Activated naive CD8-positive, alpha-beta T cell treated with anti-CD3 and anti-CD28 coated beads, Interleukin-2, amount 50 U/mL, for 16 hours (primary cell): ENCODE results near the gene UGT1A6.
"Not testable (repeated sequence)": the region's sequence is repeated elsewhere in the genome, so short reads cannot be mapped to it uniquely, and the experiment has no call there.

Experiments used
- DNase-seq: peaks from one replicate; pipeline ENCODE4 v3.0.0-alpha.2; 2020; ENCODE audit warnings: low read depth, low spot score

The UGT1A6 gene

GRCh38 chr2:233692648-233693047 lies at the start of gene UGT1A6:
Gene UGT1A6, plus strand, starts transcription at chr2:233692890. Its CDS starts 115 bp downstream, at chr2:233693005.
- no peak for DNase-seq

DNA sequence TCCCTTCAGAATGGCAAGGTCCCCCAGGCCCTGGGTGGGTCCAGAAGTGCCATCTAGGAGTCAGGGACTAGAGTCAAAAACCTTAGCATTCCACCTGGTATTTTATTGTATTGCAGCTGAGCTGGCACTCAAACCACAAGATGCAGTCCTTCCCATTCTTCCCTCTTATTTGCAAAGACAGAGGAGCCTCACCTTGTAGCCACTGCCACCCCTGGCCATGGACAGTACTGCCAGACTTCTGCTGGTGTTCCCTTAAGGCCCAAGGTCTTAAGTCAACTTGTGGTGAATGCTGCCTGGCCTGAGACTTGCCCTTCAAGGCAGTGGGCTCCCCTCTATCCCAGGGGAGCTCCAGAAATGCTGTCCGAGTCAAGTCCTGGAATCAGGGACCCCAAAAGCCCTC lies 49.6 kb upstream of the UGT1A6 start:
- no peak for DNase-seq

GRCh38 chr2:233646033-233646432 lies 46.7 kb upstream of the UGT1A6 start:
- DNase-seq = not testable (repeated sequence)

DNA sequence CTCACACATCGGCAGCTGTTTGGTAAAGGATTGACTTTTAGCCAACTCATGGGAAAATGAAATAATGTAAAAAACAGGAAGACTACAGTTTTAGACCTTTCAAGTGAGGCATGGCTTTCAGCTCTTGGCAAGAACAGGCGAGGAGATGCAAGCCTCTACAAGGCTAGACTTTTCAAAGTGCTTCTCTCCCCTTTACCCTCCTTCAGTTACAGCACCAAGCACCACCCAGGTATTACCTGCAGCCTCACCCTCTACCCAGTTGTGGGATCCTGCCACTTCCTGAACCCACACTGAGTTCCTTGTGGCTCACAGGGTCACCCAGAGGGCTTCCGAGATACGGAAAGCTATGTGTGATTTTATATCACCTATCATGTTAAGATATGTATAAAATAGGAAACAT lies 41.7 kb upstream of the UGT1A6 start:
- no peak for DNase-seq

- no peak for DNase-seq
Measured at GRCh38 chr2:233651430-233651829, 41.3 kb upstream of the UGT1A6 start.

DNA sequence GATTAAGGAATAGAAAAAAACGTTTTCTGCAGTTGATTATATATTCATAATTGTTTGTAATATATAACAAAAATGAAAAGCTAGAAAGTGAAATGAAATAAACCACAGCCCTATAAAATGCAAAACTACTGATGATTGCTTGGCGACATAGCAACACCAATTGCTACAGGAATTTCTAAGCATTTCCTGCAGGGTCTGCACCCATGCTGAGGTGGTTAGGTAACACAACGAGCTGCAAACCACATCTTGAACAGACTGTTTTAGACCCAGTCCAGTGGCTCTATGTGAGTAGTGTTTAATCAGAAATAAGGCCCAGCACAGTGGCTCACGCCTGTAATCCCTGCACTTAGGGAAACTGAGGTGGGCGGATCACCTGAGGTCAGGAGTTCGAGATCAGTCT lies 38.2 kb upstream of the UGT1A6 start:
- DNase-seq = no peak

- DNase-seq = no peak
Measured at GRCh38 chr2:233655043-233655442, 37.6 kb upstream of the UGT1A6 start.

- not testable (repeated sequence) for DNase-seq
Measured at GRCh38 chr2:233655943-233656342, 36.7 kb upstream of the UGT1A6 start.

DNA sequence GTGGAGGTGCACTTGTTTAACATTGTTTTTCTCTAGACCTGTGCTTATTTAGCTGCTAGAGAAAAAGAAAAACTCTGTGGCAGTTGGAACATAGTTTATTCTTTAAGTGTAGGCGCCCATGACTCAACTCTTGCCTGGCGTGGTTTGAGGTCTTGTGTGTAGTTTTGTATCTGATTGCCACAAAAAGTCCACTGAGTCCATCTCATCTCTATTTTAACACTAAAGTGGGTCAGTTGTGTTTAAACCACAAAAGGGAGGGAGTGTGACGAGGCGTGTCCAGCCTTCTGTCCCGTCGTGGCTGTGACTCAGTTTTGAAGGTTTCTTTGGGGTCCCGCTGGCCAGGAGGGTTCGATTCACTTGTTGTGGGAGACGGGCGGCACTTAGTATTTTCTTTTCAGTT lies 36.2 kb upstream of the UGT1A6 start:
- DNase-seq = no peak

GRCh38 chr2:233658610-233659009 lies 34.1 kb upstream of the UGT1A6 start:
- DNase-seq = no peak

- no peak for DNase-seq
Measured at GRCh38 chr2:233663911-233664310, 28.8 kb upstream of the UGT1A6 start.

DNA sequence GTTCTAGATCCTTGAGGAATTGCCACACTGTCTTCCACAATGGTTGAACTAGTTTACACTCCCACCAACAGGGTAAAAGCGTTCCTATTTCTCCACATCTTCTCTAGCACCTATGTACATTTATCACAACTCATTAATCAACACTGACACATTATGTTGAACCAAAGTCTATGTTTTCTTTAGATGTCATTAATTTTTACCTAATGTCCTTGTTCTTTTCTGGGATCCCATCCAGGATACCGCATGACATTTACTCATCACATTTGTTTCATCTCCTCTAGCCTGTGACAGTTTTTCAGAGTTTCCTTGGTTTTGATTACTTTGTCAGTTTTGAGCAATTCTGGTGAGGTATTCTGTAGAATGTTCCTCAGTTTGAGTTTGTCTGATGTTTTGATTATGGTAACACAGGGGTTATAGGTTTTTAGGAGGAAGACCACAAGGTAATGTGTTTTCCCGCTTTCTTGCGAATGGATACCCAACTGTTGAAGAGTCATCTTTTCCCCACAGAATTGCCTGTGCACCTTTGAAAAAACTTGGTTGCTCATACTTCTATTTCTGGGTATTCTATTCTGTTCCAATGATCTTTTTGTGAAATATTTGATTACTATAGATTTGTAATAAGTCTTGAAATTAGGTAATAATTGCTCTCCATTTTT lies 24.0 kb upstream of the UGT1A6 start:
- DNase-seq = no peak

DNA sequence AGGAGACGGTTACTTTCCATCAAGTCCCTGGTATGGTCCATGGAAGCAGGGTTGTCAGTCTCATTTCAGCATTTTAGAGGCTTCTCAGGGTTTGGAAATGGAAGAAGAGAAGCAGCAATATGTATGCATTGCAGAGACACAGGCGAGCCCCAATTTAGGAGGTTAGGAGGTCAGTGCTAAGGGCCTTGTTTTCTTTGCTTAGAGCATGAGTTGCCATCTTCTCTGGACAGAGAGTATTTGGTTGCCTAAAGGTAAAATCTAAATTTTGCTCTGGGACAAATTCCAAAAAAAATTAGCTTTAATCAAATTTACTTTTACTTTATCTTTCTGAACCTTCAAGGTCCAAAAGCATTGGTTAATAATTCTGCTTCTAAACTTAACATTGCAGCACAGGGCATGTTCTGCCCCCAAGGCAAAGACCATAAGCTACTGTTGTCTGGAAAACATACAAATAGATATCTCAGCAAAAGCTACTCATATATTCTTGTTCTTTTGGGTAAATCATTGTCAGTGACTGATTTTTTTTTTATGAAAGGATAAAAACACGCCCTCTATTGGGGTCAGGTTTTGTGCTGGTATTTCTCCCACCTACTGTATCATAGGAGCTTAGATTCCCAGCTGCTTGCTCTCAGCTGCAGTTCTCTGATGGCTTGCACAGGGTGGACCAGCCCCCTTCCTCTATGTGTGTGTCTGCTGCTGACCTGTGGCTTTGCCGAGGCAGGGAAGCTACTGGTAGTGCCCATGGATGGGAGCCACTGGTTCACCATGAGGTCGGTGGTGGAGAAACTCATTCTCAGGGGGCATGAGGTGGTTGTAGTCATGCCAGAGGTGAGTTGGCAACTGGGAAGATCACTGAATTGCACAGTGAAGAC lies 21.2 kb upstream of the UGT1A6 start, which contains the start of gene UGT1A9:
Gene UGT1A9, plus strand, starts transcription at position 609 of the 872 bp plus-strand sequence. Its CDS starts 37 bp downstream, at position 646.
- DNase-seq = no peak

DNA sequence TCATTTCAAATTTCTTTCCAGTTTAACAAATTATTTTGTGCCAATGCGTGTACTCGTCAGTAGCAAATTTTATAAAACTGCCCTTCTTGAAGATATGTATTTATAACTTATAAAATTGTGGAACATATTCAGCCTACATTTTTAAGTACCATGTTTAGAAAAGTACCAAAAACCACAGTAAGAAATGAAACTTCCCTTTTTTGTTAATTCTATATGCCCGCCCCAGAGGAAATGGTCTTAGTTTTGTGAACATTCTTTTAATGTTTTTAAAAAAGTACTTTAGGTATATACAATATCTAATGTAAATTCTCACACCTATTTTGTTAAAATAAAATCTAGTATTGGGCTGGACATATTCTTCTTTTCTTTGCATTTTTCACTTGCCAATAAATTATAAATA lies 19.8 kb upstream of the UGT1A6 start:
- DNase-seq = no peak

DNA sequence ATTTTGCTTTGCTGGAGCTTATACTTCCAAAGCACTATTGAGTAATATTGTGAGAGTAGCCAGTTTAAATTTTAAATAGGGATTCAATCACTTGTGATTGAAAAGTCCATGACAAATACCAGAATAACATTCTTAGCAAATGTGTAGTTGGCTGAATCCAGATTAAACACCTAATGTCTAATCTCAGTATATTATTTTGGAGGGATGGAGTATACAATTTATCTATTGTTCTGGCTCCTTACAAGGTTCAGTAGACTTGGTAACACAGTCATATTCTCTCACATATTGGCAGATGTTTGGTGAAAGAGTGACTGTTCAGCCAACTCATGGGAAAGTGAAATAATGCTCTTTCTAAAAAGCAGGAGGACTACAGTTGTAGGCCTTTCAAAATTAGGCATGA lies 18.8 kb upstream of the UGT1A6 start:
- DNase-seq = no peak

DNA sequence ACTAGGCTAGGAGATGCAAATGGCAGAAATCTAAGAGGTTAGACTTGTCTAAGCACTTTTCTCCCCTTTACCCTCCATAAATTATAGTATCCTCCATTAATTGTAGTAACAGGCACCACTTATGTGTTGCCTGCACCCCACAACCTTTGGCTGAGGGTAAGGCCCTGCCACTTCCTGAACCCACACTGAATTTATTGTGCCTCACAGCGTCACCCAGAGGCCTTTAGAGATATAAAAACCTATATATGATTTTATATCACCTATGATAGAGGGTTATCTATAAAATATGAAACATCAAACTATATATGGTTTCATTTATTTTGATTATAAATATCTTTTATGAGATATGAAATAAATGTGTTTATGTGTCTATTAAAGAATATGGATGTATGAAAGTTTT lies 18.4 kb upstream of the UGT1A6 start:
- DNase-seq = no peak

GRCh38 chr2:233674995-233675394 lies 17.7 kb upstream of the UGT1A6 start:
- no peak for DNase-seq

GRCh38 chr2:233676046-233676445 lies 16.6 kb upstream of the UGT1A6 start:
- no peak for DNase-seq

DNA sequence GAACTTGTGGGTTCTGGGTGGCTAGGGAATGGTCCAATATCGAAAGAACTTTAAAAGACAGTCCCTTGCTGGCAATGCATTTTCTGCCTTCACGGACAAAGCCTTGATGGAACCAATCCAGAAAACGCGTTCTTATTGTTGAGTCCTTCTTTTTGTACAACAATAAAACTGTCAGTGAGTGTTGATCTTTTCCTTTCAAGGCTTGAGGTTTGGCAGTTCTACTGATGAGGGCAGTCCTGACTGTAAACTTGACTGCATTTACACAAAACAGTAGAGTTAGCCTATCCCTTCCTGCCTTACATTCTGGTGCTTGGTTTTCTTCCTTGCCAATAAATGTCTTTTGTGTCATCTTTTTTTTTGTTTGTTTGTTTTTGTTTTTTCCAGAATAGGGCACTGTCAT lies 13.5 kb upstream of the UGT1A6 start:
- DNase-seq = no peak

- DNase-seq = no peak
Measured at GRCh38 chr2:233680361-233681045, 12.2 kb upstream of the UGT1A6 start.

GRCh38 chr2:233681521-233682099 lies 11.1 kb upstream of the UGT1A6 start, which contains the start of gene UGT1A7:
Gene UGT1A7, plus strand, starts transcription at chr2:233681901. Its CDS starts 37 bp downstream, at chr2:233681938.
- no peak for DNase-seq

DNA sequence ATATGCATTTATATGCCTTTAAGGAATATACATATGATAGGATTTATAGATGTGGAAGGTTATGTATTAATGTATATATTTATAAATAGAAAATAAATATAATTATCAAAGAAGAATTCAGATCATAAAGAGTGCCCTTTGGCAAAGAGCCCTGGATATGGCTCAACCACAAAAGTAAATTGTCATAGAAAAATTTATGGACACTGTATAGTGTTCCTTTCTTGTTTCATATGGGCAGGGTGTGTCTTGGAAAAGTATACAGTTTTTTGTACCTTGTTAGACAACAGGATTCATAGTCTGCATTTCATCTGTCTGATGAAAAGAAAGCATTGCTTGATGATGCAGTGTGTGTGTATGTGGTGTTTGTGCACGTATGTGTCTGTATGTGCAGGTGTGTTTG lies 8.1 kb upstream of the UGT1A6 start:
- no peak for DNase-seq
